GM12878 (cell line): Measurements from ENCODE around the gene BCAS3. TPM values are rescaled to one million over a fixed set of nuclear protein-coding genes. Genes with fewer than 3 reads are reported as not detected.
"Not testable (repeated sequence)": the region's sequence is repeated elsewhere in the genome, so short reads cannot be mapped to it uniquely, and the experiment has no call there.

Experiments
- ATAC-seq: fragments of 200-7000 bp; cut with Tn5 transposase; 3 replicates; pipeline ENCODE4 v1.9.1; 2020; ENCODE audit warnings: mild to moderate bottlenecking, moderate library complexity
- BruUV-seq: library from RNA; stranded (reverse); fragments of 400-500 nt; replicated peaks from 2 replicates; lab custom pipeline; 2021; lab: Mats Ljungman, UMichigan
- CTCF ChIA-PET: fragments of 300-600 bp; sonication (Branson Sonifier 250); formaldehyde crosslinking; extraction: SDS; loops from one replicate; lab custom pipeline; 2021; ENCODE audit warnings: inconsistent platforms; lab: Yijun Ruan, JAX
- POLR2A ChIA-PET: fragments of 350-600 bp; formaldehyde crosslinking; extraction: SDS; loops from one replicate; lab custom pipeline; 2021; ENCODE audit warnings: inconsistent platforms; lab: Charles Lee
- RAD21 ChIA-PET: fragments of 300-600 bp; sonication (Branson Sonifier 250); formaldehyde crosslinking; loops from one replicate; lab custom pipeline; 2023; ENCODE audit warnings: antibody characterized with exemption; ENCODE audit not compliant: unreplicated experiment; lab: Charles Lee
- SMC1A ChIA-PET: fragments of 300-600 bp; sonication (Branson Sonifier 250); formaldehyde crosslinking; loops from one replicate; lab custom pipeline; 2023; ENCODE audit not compliant: unreplicated experiment, uncharacterized antibody; lab: Charles Lee
- DNase-seq: peaks from one replicate; pipeline ENCODE4 v3.0.0-alpha.2; 2011; ENCODE audit warnings: low read depth, low spot score
- FAIRE-seq: peaks from 3 replicates; lab custom pipeline; 2011; peaks lifted over from hg19 to GRCh38; lab: Jason Lieb, UNC
- H2AFZ ChIP-seq: 2 replicates; pipeline ENCODE4 v1.6.0; 2011; ENCODE audit warnings: low read depth, low read length, control low read depth; ENCODE audit not compliant: control insufficient read depth
- H3K27ac ChIP-seq: 2 replicates; pipeline ENCODE4 v1.5.1; 2011; ENCODE audit warnings: control low read depth; ENCODE audit not compliant: control insufficient read depth, insufficient read depth
- H3K27me3 ChIP-seq, 2 experiments: replicated peaks in 1 of 2; 2 replicates each; pipeline versions ENCODE4 v1.6.0 to v1.6.1; 2011; ENCODE audit warnings: low read length in 1 of 2; ENCODE audit not compliant: control insufficient read depth in 2 of 2, insufficient read depth in 2 of 2
- H3K36me3 ChIP-seq, 2 experiments: 2 replicates each; pipeline ENCODE4 v1.5.1; 2011; ENCODE audit warnings: low read length in 1 of 2; ENCODE audit not compliant: control insufficient read depth in 2 of 2, insufficient read depth in 2 of 2
- H3K4me1 ChIP-seq: 2 replicates; pipeline ENCODE4 v1.6.1; 2011; ENCODE audit warnings: mild to moderate bottlenecking, low read length, moderate library complexity, mixed read lengths; ENCODE audit not compliant: control insufficient read depth, insufficient read depth
- H3K4me2 ChIP-seq: 2 replicates; pipeline ENCODE4 v1.6.0; 2011; ENCODE audit warnings: control low read depth; ENCODE audit not compliant: control insufficient read depth, insufficient read depth
- H3K4me3 ChIP-seq: fragments of 200-600 bp; sonication (generic); 2 replicates; pipeline ENCODE4 v1.5.1; 2016
- H3K79me2 ChIP-seq: 2 replicates; pipeline ENCODE4 v1.6.0; 2011; ENCODE audit warnings: low read length; ENCODE audit not compliant: control insufficient read depth, insufficient read depth
- H3K9ac ChIP-seq: 2 replicates; pipeline ENCODE4 v1.8.0; 2011; ENCODE audit warnings: low read length, control low read depth, mixed read lengths; ENCODE audit not compliant: control insufficient read depth, insufficient read depth
- H3K9me3 ChIP-seq: replicated peaks from 3 replicates; pipeline ENCODE4 v1.5.1; 2011; ENCODE audit warnings: mild to moderate bottlenecking, low read length; ENCODE audit not compliant: control insufficient read depth, insufficient read depth
- H4K20me1 ChIP-seq: 2 replicates; pipeline ENCODE4 v1.6.0; 2011; ENCODE audit not compliant: control insufficient read depth, insufficient read depth
- ATF7 ChIP-seq: fragments of 450-650 bp; IDR thresholded peaks from 2 replicates; pipeline ENCODE4 v1.6.1; 2016; ENCODE audit warnings: low read depth, mild to moderate bottlenecking
- MEF2B ChIP-seq: fragments of 450-650 bp; IDR thresholded peaks from 2 replicates; pipeline ENCODE4 v1.6.1; 2018; ENCODE audit warnings: mild to moderate bottlenecking, moderate library complexity; ENCODE audit not compliant: partially characterized antibody, poor library complexity, severe bottlenecking
- NR2C1 ChIP-seq: fragments of 450-650 bp; IDR thresholded peaks from 2 replicates; pipeline ENCODE4 v1.6.1; 2017; ENCODE audit warnings: antibody characterized with exemption, mild to moderate bottlenecking, moderate library complexity
- WGBS: methylation state at CpG from one replicate; pipeline ENCODE4 v1.1.6; 2016; ENCODE audit warnings: low lambda C conversion rate; ENCODE audit not compliant: insufficient replicate concordance, insufficient coverage; ENCODE audit errors: missing lambda C conversion rate; 5-methylcytosine and 5-hydroxymethylcytosine counted together
- in situ Hi-C: fragments of 300-500 bp; cut with MboI; formaldehyde crosslinking; loops from 9 replicates; pipeline ENCODE4 v1.14.3; 2018; ENCODE audit warnings: mixed read lengths
- intact Hi-C: fragments of 100-400 bp; cut with micrococcal nuclease; formaldehyde crosslinking; loops from one replicate; pipeline ENCODE4 v1.14.2; 2022; ENCODE audit not compliant: unreplicated experiment
- polyA plus RNA-seq, 11 experiments: library from polyadenylated mRNA; depleted of rRNA in 4 of 11; unstranded in 6 of 11; stranded (reverse) in 5 of 11; fragments of >200 nt; fragmentation: Nextera tagmentation in 4 of 11; fragmentation: Illumina TruSeq in 1 of 11; extraction: Ambion mirVana in 4 of 11; extraction: Trizol in 1 of 11; gene quantifications; 1 replicate in 1 of 11; 2 replicates in 10 of 11; pipeline versions ENCODE4 v1.2.1 to v1.2.3, GENCODE V29; 2011 to 2016; ENCODE audit warnings: inconsistent platforms in 2 of 11, missing spikeins in 2 of 11, low read depth in 1 of 11
- total RNA-seq, 4 experiments: library from RNA; depleted of rRNA in 3 of 4; stranded (reverse); fragments of >200 nt in 3 of 4; fragmentation: Illumina TruSeq in 1 of 4; extraction: Trizol in 1 of 4; gene quantifications; 2 replicates each; pipeline versions ENCODE4 v1.2.1 to v1.2.3, GENCODE V29; 2013 to 2021
- TF ChIP-seq, protein P1 (sequence below): fragments of 450-650 bp; IDR thresholded peaks from 2 replicates; pipeline ENCODE4 v1.6.1; 2017; ENCODE audit warnings: mild to moderate bottlenecking, moderate library complexity

Gene BCAS3
- total and polyA plus RNA-seq, 10 of the 15 experiments (the other 5 are each of a cell fraction or from before 2014, with no cell fraction given), result 2.1 to 11.0 (median 6.6) TPM

DNA sequence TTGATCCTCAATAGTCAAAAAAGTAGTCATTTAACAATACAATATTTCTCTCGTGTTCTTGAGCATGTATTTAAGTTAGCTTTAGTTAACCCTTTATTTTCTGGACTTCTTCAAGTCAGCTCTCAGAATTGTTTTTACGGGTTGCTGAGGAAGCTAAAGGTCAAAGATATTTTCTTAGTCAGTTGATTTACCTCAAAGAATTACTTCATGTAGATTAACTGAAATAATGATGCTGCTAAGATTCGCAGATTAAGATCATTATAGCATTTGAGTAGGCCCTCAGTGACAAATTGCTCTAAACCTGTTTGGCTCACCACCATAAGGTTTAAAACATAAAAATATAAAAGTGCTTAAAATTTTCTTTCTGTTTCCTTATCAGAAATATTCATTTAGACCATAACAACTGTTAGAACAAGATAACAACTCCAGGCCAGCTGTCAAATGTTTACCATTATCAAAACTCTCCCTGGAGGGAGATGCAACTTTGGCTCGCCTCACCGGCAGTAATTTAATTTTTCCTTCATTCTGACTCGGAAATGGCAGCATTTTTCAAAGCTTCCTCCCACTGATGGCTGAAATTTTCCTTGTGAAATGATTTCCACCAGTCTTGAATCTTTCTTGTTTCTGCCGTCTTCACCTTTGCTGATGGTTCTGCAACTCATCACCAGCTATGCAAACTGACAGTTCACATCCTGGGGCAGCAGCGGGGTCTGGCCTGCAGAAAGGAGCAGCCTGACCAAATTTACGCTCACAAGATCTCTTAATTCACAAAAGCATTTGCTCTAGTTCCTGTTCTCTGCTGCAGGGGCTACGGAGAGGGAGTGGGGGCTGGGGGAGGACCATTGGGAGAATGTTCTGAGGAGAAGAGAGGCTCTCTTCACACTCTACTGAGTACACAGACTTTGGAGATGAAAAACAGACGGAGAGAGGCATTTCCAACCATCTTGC lies 467.2 kb downstream of the BCAS3 start (continued):
- TF ChIP-seq, protein P1, sequence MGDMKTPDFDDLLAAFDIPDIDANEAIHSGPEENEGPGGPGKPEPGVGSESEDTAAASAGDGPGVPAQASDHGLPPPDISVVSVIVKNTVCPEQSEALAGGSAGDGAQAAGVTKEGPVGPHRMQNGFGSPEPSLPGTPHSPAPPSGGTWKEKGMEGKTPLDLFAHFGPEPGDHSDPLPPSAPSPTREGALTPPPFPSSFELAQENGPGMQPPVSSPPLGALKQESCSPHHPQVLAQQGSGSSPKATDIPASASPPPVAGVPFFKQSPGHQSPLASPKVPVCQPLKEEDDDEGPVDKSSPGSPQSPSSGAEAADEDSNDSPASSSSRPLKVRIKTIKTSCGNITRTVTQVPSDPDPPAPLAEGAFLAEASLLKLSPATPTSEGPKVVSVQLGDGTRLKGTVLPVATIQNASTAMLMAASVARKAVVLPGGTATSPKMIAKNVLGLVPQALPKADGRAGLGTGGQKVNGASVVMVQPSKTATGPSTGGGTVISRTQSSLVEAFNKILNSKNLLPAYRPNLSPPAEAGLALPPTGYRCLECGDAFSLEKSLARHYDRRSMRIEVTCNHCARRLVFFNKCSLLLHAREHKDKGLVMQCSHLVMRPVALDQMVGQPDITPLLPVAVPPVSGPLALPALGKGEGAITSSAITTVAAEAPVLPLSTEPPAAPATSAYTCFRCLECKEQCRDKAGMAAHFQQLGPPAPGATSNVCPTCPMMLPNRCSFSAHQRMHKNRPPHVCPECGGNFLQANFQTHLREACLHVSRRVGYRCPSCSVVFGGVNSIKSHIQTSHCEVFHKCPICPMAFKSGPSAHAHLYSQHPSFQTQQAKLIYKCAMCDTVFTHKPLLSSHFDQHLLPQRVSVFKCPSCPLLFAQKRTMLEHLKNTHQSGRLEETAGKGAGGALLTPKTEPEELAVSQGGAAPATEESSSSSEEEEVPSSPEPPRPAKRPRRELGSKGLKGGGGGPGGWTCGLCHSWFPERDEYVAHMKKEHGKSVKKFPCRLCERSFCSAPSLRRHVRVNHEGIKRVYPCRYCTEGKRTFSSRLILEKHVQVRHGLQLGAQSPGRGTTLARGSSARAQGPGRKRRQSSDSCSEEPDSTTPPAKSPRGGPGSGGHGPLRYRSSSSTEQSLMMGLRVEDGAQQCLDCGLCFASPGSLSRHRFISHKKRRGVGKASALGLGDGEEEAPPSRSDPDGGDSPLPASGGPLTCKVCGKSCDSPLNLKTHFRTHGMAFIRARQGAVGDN, result no peak
- TF ChIP-seq ATF7, result no peak
- TF ChIP-seq NR2C1, result no peak
- no peak for TF ChIP-seq MEF2B
- TF ChIP-seq, all 136 proteins: peak for 0

DNA sequence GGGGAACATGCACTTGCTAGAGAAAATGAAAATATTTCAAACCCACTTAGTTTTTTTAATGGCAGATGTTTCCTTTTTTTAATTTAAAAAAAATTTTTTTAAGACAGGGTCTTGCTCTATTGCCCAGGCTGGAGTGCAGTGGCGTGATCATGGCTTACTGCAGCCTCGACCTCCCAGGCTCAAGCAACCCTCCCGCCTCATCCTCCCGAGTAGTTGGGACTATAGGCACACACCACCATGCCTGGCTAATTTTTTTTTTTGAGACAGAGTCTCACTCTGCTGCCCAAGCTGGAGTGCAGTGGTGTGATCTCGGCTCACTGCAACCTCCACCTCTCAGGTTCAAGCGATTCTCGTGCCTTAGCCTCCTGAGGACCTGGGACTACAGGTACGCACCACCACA lies 469.2 kb downstream of the BCAS3 start:
- H3K27ac ChIP-seq, H2AFZ ChIP-seq, H3K9ac ChIP-seq, BruUV-seq, POLR2A ChIA-PET, DNase-seq, SMC1A ChIA-PET, H3K9me3 ChIP-seq, H3K79me2 ChIP-seq, H3K4me1 ChIP-seq, RAD21 ChIA-PET, intact Hi-C loops, ATAC-seq, H3K4me2 ChIP-seq, FAIRE-seq, H3K27me3 ChIP-seq, H3K4me3 ChIP-seq, H4K20me1 ChIP-seq, in situ Hi-C loops, H3K36me3 ChIP-seq: not testable (repeated sequence)
- WGBS, result 65% methylated on average over 8 of the region's 8 CpGs
- CTCF ChIA-PET, result interaction anchor here (0.6 to 1.3 kb wide), 2 partner anchors 33 to 175 kb away, joined by 3 to 4 read pairs; no protein-coding TSS in a partner anchor
